ENCODE measurements around the gene KXD1.
"Not testable (repeated sequence)": the region's sequence is repeated elsewhere in the genome, so short reads cannot be mapped to it uniquely, and the experiment has no call there.

Gene KXD1

GRCh38 chr19:18557411-18558201, at the start of gene KXD1:
KXD1 (plus strand) TSS chr19:18557870; CDS start chr19:18562057, 4,187 bp downstream.
- DNase-seq (ENCODE audit: low spot score), result peak; percentile 98

- DNase-seq (ENCODE audit: low spot score), result no peak
Measured at GRCh38 chr19:18508585-18508984, 49.1 kb upstream of the KXD1 start.

- DNase-seq (ENCODE audit: low spot score), result no peak
Measured at GRCh38 chr19:18510216-18510615, 47.5 kb upstream of the KXD1 start.

- DNase-seq (ENCODE audit: low spot score), result no peak
Measured at GRCh38 chr19:18513868-18514267, 43.8 kb upstream of the KXD1 start.

GRCh38 chr19:18514800-18515682, 42.6 kb upstream of the KXD1 start:
- no peak for DNase-seq (ENCODE audit: low spot score)

GRCh38 chr19:18515959-18516358, 41.7 kb upstream of the KXD1 start:
- no peak for DNase-seq (ENCODE audit: low spot score)

GRCh38 chr19:18517606-18518005, 40.1 kb upstream of the KXD1 start:
- no peak for DNase-seq (ENCODE audit: low spot score)

- no peak for DNase-seq (ENCODE audit: low spot score)
Measured at GRCh38 chr19:18518639-18519038, 39.0 kb upstream of the KXD1 start.

- peak; percentile 81 for DNase-seq (ENCODE audit: low spot score)
Measured at GRCh38 chr19:18519962-18520847, 37.5 kb upstream of the KXD1 start.

GRCh38 chr19:18520848-18521691, 36.6 kb upstream of the KXD1 start:
- no peak for DNase-seq (ENCODE audit: low spot score)

GRCh38 chr19:18521692-18522123, 36.0 kb upstream of the KXD1 start, which contains the start of gene ELL:
ELL (minus strand) TSS chr19:18522070; CDS start chr19:18522055, 15 bp downstream.
- DNase-seq (ENCODE audit: low spot score), result no peak

GRCh38 chr19:18522124-18522861, 35.4 kb upstream of the KXD1 start:
- DNase-seq (ENCODE audit: low spot score), result peak; percentile 97

- DNase-seq (ENCODE audit: low spot score), result not testable (repeated sequence)
Measured at GRCh38 chr19:18522862-18523440, 34.7 kb upstream of the KXD1 start.

GRCh38 chr19:18523841-18524240, 33.8 kb upstream of the KXD1 start:
- DNase-seq (ENCODE audit: low spot score), result no peak

GRCh38 chr19:18526316-18526715, 31.4 kb upstream of the KXD1 start:
- no peak for DNase-seq (ENCODE audit: low spot score)

- no peak for DNase-seq (ENCODE audit: low spot score)
Measured at GRCh38 chr19:18529782-18530181, 27.9 kb upstream of the KXD1 start.

GRCh38 chr19:18531485-18531884, 26.2 kb upstream of the KXD1 start:
- no peak for DNase-seq (ENCODE audit: low spot score)

GRCh38 chr19:18532168-18532890, 25.3 kb upstream of the KXD1 start:
- no peak for DNase-seq (ENCODE audit: low spot score)

GRCh38 chr19:18533058-18533457, 24.6 kb upstream of the KXD1 start:
- DNase-seq (ENCODE audit: low spot score), result no peak

Data from AG08396 (cell line).